ENCODE measurements around the gene NKTR. TPM values are rescaled to one million over a fixed set of nuclear protein-coding genes. Genes with fewer than 3 reads are reported as not detected.

NKTR gene
- total and polyA plus RNA-seq, 2 of the 13 experiments (the other 11 are each of a cell fraction or from before 2014, with no cell fraction given) = 41.3 to 59.6 TPM

DNA sequence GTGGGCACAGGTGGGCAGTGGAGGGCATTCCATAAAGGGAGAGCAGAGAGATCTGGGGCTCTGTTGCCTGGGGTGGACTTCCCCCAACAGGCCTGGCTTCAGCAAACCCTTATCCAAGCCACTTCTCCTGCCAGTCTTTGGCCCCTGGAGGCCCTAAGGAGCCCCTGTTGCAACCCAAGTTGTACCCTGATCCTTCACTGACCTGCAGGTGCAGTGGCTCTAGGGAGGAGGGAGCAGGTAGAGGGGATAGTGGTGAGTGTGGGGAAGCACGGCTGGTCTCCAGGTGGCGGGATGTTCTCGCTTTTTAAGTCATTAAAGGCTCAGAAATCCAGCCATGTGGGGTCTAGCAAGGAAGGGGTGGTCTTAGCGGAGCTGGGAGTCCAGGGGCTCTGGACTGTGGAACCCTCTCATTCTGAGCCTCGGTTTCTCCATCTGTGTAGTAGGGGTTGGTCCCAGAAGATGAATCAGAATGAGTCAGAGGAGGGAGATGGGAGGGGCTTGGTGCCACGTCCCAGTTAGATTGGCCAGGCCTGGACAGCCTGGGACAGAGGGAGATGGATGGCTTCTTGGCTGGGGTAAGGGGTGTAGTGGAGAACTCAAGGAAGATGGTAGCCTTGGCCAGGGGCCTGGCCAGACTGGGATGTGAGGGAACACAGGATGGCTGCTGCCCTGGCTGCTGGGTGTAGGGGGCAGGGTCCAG lies 55.6 kb downstream of the NKTR start (continued):
- TF ChIP-seq, protein P1, sequence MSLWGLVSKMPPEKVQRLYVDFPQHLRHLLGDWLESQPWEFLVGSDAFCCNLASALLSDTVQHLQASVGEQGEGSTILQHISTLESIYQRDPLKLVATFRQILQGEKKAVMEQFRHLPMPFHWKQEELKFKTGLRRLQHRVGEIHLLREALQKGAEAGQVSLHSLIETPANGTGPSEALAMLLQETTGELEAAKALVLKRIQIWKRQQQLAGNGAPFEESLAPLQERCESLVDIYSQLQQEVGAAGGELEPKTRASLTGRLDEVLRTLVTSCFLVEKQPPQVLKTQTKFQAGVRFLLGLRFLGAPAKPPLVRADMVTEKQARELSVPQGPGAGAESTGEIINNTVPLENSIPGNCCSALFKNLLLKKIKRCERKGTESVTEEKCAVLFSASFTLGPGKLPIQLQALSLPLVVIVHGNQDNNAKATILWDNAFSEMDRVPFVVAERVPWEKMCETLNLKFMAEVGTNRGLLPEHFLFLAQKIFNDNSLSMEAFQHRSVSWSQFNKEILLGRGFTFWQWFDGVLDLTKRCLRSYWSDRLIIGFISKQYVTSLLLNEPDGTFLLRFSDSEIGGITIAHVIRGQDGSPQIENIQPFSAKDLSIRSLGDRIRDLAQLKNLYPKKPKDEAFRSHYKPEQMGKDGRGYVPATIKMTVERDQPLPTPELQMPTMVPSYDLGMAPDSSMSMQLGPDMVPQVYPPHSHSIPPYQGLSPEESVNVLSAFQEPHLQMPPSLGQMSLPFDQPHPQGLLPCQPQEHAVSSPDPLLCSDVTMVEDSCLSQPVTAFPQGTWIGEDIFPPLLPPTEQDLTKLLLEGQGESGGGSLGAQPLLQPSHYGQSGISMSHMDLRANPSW (CRISPR knock-in tag; IDR thresholded peaks at IDR 0.05; ENCODE audit: borderline replicate concordance) = no peak
- TF ChIP-seq, protein P2, sequence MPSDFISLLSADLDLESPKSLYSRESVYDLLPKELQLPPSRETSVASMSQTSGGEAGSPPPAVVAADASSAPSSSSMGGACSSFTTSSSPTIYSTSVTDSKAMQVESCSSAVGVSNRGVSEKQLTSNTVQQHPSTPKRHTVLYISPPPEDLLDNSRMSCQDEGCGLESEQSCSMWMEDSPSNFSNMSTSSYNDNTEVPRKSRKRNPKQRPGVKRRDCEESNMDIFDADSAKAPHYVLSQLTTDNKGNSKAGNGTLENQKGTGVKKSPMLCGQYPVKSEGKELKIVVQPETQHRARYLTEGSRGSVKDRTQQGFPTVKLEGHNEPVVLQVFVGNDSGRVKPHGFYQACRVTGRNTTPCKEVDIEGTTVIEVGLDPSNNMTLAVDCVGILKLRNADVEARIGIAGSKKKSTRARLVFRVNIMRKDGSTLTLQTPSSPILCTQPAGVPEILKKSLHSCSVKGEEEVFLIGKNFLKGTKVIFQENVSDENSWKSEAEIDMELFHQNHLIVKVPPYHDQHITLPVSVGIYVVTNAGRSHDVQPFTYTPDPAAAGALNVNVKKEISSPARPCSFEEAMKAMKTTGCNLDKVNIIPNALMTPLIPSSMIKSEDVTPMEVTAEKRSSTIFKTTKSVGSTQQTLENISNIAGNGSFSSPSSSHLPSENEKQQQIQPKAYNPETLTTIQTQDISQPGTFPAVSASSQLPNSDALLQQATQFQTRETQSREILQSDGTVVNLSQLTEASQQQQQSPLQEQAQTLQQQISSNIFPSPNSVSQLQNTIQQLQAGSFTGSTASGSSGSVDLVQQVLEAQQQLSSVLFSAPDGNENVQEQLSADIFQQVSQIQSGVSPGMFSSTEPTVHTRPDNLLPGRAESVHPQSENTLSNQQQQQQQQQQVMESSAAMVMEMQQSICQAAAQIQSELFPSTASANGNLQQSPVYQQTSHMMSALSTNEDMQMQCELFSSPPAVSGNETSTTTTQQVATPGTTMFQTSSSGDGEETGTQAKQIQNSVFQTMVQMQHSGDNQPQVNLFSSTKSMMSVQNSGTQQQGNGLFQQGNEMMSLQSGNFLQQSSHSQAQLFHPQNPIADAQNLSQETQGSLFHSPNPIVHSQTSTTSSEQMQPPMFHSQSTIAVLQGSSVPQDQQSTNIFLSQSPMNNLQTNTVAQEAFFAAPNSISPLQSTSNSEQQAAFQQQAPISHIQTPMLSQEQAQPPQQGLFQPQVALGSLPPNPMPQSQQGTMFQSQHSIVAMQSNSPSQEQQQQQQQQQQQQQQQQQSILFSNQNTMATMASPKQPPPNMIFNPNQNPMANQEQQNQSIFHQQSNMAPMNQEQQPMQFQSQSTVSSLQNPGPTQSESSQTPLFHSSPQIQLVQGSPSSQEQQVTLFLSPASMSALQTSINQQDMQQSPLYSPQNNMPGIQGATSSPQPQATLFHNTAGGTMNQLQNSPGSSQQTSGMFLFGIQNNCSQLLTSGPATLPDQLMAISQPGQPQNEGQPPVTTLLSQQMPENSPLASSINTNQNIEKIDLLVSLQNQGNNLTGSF (CRISPR knock-in tag; IDR thresholded peaks at IDR 0.05) = no peak
- TF ChIP-seq NR3C1 (CRISPR knock-in tag; IDR thresholded peaks at IDR 0.05) = no peak
- no peak for TF ChIP-seq MBNL3 (CRISPR knock-in tag; conservative IDR thresholded peaks at IDR 0.05)
- no peak for TF ChIP-seq ZNF530 (CRISPR knock-in tag; IDR thresholded peaks at IDR 0.05; ENCODE audit: low read depth)
- no peak for TF ChIP-seq CREM (IDR thresholded peaks at IDR 0.05)
- TF ChIP-seq CREM (CRISPR knock-in tag; IDR thresholded peaks at IDR 0.05) = no peak
- no peak for TF ChIP-seq HDAC6 (IDR thresholded peaks at IDR 0.05; ENCODE audit: low read depth, low read length)
- TF ChIP-seq NFIC (IDR thresholded peaks at IDR 0.05; ENCODE audit: low read length) = no peak
- TF ChIP-seq TBL1XR1 (IDR thresholded peaks at IDR 0.05; ENCODE audit: borderline replicate concordance, low read length, partially characterized antibody) = no peak
- TF ChIP-seq HNF4G (IDR thresholded peaks at IDR 0.05; ENCODE audit: borderline replicate concordance, low read depth, low read length) = 0 out of 2 replicates have a peak, but pooled peaks have one; percentile 9
- no peak for TF ChIP-seq HNF4G (CRISPR knock-in tag; IDR thresholded peaks at IDR 0.05; ENCODE audit: borderline replicate concordance, low read depth)
- TF ChIP-seq HES4 (CRISPR knock-in tag; IDR thresholded peaks at IDR 0.05; ENCODE audit: borderline replicate concordance) = no peak
- TF ChIP-seq ZNF775 (CRISPR knock-in tag; IDR thresholded peaks at IDR 0.05; ENCODE audit: borderline replicate concordance) = no peak
- no peak for TF ChIP-seq NKX3-1 (CRISPR knock-in tag; IDR thresholded peaks at IDR 0.05)
- TF ChIP-seq, protein P3, sequence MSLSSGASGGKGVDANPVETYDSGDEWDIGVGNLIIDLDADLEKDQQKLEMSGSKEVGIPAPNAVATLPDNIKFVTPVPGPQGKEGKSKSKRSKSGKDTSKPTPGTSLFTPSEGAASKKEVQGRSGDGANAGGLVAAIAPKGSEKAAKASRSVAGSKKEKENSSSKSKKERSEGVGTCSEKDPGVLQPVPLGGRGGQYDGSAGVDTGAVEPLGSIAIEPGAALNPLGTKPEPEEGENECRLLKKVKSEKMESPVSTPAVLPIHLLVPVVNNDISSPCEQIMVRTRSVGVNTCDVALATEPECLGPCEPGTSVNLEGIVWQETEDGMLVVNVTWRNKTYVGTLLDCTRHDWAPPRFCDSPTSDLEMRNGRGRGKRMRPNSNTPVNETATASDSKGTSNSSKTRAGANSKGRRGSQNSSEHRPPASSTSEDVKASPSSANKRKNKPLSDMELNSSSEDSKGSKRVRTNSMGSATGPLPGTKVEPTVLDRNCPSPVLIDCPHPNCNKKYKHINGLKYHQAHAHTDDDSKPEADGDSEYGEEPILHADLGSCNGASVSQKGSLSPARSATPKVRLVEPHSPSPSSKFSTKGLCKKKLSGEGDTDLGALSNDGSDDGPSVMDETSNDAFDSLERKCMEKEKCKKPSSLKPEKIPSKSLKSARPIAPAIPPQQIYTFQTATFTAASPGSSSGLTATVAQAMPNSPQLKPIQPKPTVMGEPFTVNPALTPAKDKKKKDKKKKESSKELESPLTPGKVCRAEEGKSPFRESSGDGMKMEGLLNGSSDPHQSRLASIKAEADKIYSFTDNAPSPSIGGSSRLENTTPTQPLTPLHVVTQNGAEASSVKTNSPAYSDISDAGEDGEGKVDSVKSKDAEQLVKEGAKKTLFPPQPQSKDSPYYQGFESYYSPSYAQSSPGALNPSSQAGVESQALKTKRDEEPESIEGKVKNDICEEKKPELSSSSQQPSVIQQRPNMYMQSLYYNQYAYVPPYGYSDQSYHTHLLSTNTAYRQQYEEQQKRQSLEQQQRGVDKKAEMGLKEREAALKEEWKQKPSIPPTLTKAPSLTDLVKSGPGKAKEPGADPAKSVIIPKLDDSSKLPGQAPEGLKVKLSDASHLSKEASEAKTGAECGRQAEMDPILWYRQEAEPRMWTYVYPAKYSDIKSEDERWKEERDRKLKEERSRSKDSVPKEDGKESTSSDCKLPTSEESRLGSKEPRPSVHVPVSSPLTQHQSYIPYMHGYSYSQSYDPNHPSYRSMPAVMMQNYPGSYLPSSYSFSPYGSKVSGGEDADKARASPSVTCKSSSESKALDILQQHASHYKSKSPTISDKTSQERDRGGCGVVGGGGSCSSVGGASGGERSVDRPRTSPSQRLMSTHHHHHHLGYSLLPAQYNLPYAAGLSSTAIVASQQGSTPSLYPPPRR (CRISPR knock-in tag; IDR thresholded peaks at IDR 0.05; ENCODE audit: borderline replicate concordance) = no peak
- peak; percentile 37; the same call in 1 of the 2 replicates for TF ChIP-seq ZNF263 (CRISPR knock-in tag; IDR thresholded peaks at IDR 0.05)
- no peak for TF ChIP-seq KDM6A (CRISPR knock-in tag; IDR thresholded peaks at IDR 0.05; ENCODE audit: low read depth)
